GM12878 (cell line): ENCODE data around the gene SLC36A4. TPM values are rescaled to one million over a fixed set of nuclear protein-coding genes. Genes with fewer than 3 reads are reported as not detected.

Experiments
- ATAC-seq: fragments of 200-7000 bp; cut with Tn5 transposase; 3 replicates; pipeline ENCODE4 v1.9.1; 2020; ENCODE audit warnings: mild to moderate bottlenecking, moderate library complexity
- BruUV-seq: library from RNA; stranded (reverse); fragments of 400-500 nt; replicated peaks from 2 replicates; lab custom pipeline; 2021; lab: Mats Ljungman, UMichigan
- CTCF ChIA-PET: fragments of 300-600 bp; sonication (Branson Sonifier 250); formaldehyde crosslinking; extraction: SDS; loops from one replicate; lab custom pipeline; 2021; ENCODE audit warnings: inconsistent platforms; lab: Yijun Ruan, JAX
- POLR2A ChIA-PET: fragments of 350-600 bp; formaldehyde crosslinking; extraction: SDS; loops from one replicate; lab custom pipeline; 2021; ENCODE audit warnings: inconsistent platforms; lab: Charles Lee
- RAD21 ChIA-PET: fragments of 300-600 bp; sonication (Branson Sonifier 250); formaldehyde crosslinking; loops from one replicate; lab custom pipeline; 2023; ENCODE audit warnings: antibody characterized with exemption; ENCODE audit not compliant: unreplicated experiment; lab: Charles Lee
- SMC1A ChIA-PET: fragments of 300-600 bp; sonication (Branson Sonifier 250); formaldehyde crosslinking; loops from one replicate; lab custom pipeline; 2023; ENCODE audit not compliant: unreplicated experiment, uncharacterized antibody; lab: Charles Lee
- DNase-seq: peaks from one replicate; pipeline ENCODE4 v3.0.0-alpha.2; 2011; ENCODE audit warnings: low read depth, low spot score
- FAIRE-seq: peaks from 3 replicates; lab custom pipeline; 2011; peaks lifted over from hg19 to GRCh38; lab: Jason Lieb, UNC
- H2AFZ ChIP-seq: 2 replicates; pipeline ENCODE4 v1.6.0; 2011; ENCODE audit warnings: low read depth, low read length, control low read depth; ENCODE audit not compliant: control insufficient read depth
- H3K27ac ChIP-seq: 2 replicates; pipeline ENCODE4 v1.5.1; 2011; ENCODE audit warnings: control low read depth; ENCODE audit not compliant: control insufficient read depth, insufficient read depth
- H3K27me3 ChIP-seq, 2 experiments: replicated peaks in 1 of 2; 2 replicates each; pipeline versions ENCODE4 v1.6.0 to v1.6.1; 2011; ENCODE audit warnings: low read length in 1 of 2; ENCODE audit not compliant: control insufficient read depth in 2 of 2, insufficient read depth in 2 of 2
- H3K36me3 ChIP-seq, 2 experiments: 2 replicates each; pipeline ENCODE4 v1.5.1; 2011; ENCODE audit warnings: low read length in 1 of 2; ENCODE audit not compliant: control insufficient read depth in 2 of 2, insufficient read depth in 2 of 2
- H3K4me1 ChIP-seq: 2 replicates; pipeline ENCODE4 v1.6.1; 2011; ENCODE audit warnings: mild to moderate bottlenecking, low read length, moderate library complexity, mixed read lengths; ENCODE audit not compliant: control insufficient read depth, insufficient read depth
- H3K4me2 ChIP-seq: 2 replicates; pipeline ENCODE4 v1.6.0; 2011; ENCODE audit warnings: control low read depth; ENCODE audit not compliant: control insufficient read depth, insufficient read depth
- H3K4me3 ChIP-seq: fragments of 200-600 bp; sonication (generic); 2 replicates; pipeline ENCODE4 v1.5.1; 2016
- H3K79me2 ChIP-seq: 2 replicates; pipeline ENCODE4 v1.6.0; 2011; ENCODE audit warnings: low read length; ENCODE audit not compliant: control insufficient read depth, insufficient read depth
- H3K9ac ChIP-seq: 2 replicates; pipeline ENCODE4 v1.8.0; 2011; ENCODE audit warnings: low read length, control low read depth, mixed read lengths; ENCODE audit not compliant: control insufficient read depth, insufficient read depth
- H3K9me3 ChIP-seq: replicated peaks from 3 replicates; pipeline ENCODE4 v1.5.1; 2011; ENCODE audit warnings: mild to moderate bottlenecking, low read length; ENCODE audit not compliant: control insufficient read depth, insufficient read depth
- H4K20me1 ChIP-seq: 2 replicates; pipeline ENCODE4 v1.6.0; 2011; ENCODE audit not compliant: control insufficient read depth, insufficient read depth
- ASH2L ChIP-seq: fragments of 300-600, 200-600 bp; sonication (generic); IDR thresholded peaks from 2 replicates; pipeline ENCODE4 v1.6.1; 2017; ENCODE audit warnings: low read depth, mild to moderate bottlenecking, borderline replicate concordance
- EZH2 ChIP-seq: IDR thresholded peaks from 2 replicates; pipeline ENCODE4 v1.6.1; 2012; ENCODE audit warnings: low read depth, mild to moderate bottlenecking, control low read depth, inconsistent platforms, low read length, borderline replicate concordance; ENCODE audit not compliant: control insufficient read depth
- FOXM1 ChIP-seq: IDR thresholded peaks from 2 replicates; pipeline ENCODE4 v1.6.1; 2012; ENCODE audit warnings: low read depth, mild to moderate bottlenecking, inconsistent platforms, low read length, moderate library complexity
- GABPA ChIP-seq: IDR thresholded peaks from 2 replicates; pipeline ENCODE4 v1.6.1; 2014; ENCODE audit warnings: antibody characterized with exemption, low read depth, mild to moderate bottlenecking, inconsistent platforms
- HDAC2 ChIP-seq: fragments of 200-600 bp; sonication (generic); IDR thresholded peaks from 2 replicates; pipeline ENCODE4 v1.6.1; 2017
- SIN3A ChIP-seq: IDR thresholded peaks from 2 replicates; pipeline ENCODE4 v1.6.1; 2012; ENCODE audit warnings: low read depth, low read length, improper control_type of control experiment
- TCF12 ChIP-seq: IDR thresholded peaks from 2 replicates; pipeline ENCODE4 v1.6.1; 2011; ENCODE audit warnings: low read depth, mild to moderate bottlenecking, low read length
- WGBS: methylation state at CpG from one replicate; pipeline ENCODE4 v1.1.6; 2016; ENCODE audit warnings: low lambda C conversion rate; ENCODE audit not compliant: insufficient replicate concordance, insufficient coverage; ENCODE audit errors: missing lambda C conversion rate; 5-methylcytosine and 5-hydroxymethylcytosine counted together
- in situ Hi-C: fragments of 300-500 bp; cut with MboI; formaldehyde crosslinking; loops from 9 replicates; pipeline ENCODE4 v1.14.3; 2018; ENCODE audit warnings: mixed read lengths
- intact Hi-C: fragments of 100-400 bp; cut with micrococcal nuclease; formaldehyde crosslinking; loops from one replicate; pipeline ENCODE4 v1.14.2; 2022; ENCODE audit not compliant: unreplicated experiment
- polyA plus RNA-seq, 11 experiments: library from polyadenylated mRNA; depleted of rRNA in 4 of 11; unstranded in 6 of 11; stranded (reverse) in 5 of 11; fragments of >200 nt; fragmentation: Nextera tagmentation in 4 of 11; fragmentation: Illumina TruSeq in 1 of 11; extraction: Ambion mirVana in 4 of 11; extraction: Trizol in 1 of 11; gene quantifications; 1 replicate in 1 of 11; 2 replicates in 10 of 11; pipeline versions ENCODE4 v1.2.1 to v1.2.3, GENCODE V29; 2011 to 2016; ENCODE audit warnings: inconsistent platforms in 2 of 11, missing spikeins in 2 of 11, low read depth in 1 of 11
- total RNA-seq, 4 experiments: library from RNA; depleted of rRNA in 3 of 4; stranded (reverse); fragments of >200 nt in 3 of 4; fragmentation: Illumina TruSeq in 1 of 4; extraction: Trizol in 1 of 4; gene quantifications; 2 replicates each; pipeline versions ENCODE4 v1.2.1 to v1.2.3, GENCODE V29; 2013 to 2021
- TF ChIP-seq, protein P1 (sequence below): fragments of 450-650 bp; IDR thresholded peaks from 2 replicates; pipeline ENCODE4 v1.6.1; 2017; ENCODE audit warnings: mild to moderate bottlenecking, moderate library complexity
- TF ChIP-seq, protein P2 (sequence below): IDR thresholded peaks from 2 replicates; pipeline ENCODE4 v1.6.1; 2011; ENCODE audit warnings: borderline replicate concordance, low read depth, mild to moderate bottlenecking, moderate library complexity, low read length; ENCODE audit not compliant: insufficient read depth, poor library complexity, severe bottlenecking
- TF ChIP-seq, protein P3 (sequence below): fragments of 450-650 bp; conservative IDR thresholded peaks from 2 replicates; pipeline ENCODE4 v1.6.1; 2017; ENCODE audit warnings: mild to moderate bottlenecking, moderate library complexity

The SLC36A4 gene
- total and polyA plus RNA-seq, 10 of the 15 experiments (the other 5 are each of a cell fraction or from before 2014, with no cell fraction given) = 1.4 to 12.5 (median 5.2) TPM

DNA sequence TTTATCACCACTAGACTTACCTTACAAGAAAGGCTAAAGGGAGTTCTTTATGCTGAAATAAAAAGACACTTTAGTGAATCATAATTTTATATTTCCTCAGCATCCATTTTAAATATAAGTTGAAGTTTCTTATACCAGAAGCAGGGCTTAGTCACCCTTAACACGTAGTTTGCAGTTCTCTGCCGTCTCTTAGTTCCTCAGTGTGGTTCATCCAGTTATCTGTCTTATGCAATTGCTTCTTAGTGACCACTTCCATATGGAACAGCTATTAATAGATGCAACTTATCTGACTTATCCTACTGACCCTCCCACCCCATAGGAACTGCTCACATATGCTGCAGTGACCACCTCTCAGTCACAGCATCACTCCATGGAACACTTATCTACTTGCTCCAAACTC lies 11.7 kb upstream of the SLC36A4 start:
- Histone ChIP-seq H3K4me3 (no peak overlapping the region), H3K9me3 (no peaks in the 10 kb centered on the region; the same call in 2 of the 3 replicates), H3K79me2 (no peaks in the 10 kb centered on the region), H3K27me3 (no peaks in the 10 kb centered on the region), H3K27ac (no peak overlapping the region), H3K9ac (no peak overlapping the region), H4K20me1 (no peaks in the 10 kb centered on the region), H3K4me1 (no peaks in the 10 kb centered on the region), H3K4me2 (no peak overlapping the region), H3K36me3 (no peaks in the 10 kb centered on the region), H2AFZ (no peak overlapping the region)
- RAD21 ChIA-PET = no interaction called here
- no TSS peak for BruUV-seq
- ATAC-seq (no peak), FAIRE-seq (no peak), DNase-seq (no peak)
- 3% methylated on average over 2 of the region's 2 CpGs for WGBS
- POLR2A ChIA-PET = no interaction called here
- in situ Hi-C loops = no loop called here
- intact Hi-C loops = no loop called here
- TF ChIP-seq ASH2L (no peak), SIN3A (no peak), HDAC2 (no peak), TCF12 (no peak), GABPA (no peak), EZH2 (no peak), FOXM1 (no peak)
- TF ChIP-seq, protein P1, sequence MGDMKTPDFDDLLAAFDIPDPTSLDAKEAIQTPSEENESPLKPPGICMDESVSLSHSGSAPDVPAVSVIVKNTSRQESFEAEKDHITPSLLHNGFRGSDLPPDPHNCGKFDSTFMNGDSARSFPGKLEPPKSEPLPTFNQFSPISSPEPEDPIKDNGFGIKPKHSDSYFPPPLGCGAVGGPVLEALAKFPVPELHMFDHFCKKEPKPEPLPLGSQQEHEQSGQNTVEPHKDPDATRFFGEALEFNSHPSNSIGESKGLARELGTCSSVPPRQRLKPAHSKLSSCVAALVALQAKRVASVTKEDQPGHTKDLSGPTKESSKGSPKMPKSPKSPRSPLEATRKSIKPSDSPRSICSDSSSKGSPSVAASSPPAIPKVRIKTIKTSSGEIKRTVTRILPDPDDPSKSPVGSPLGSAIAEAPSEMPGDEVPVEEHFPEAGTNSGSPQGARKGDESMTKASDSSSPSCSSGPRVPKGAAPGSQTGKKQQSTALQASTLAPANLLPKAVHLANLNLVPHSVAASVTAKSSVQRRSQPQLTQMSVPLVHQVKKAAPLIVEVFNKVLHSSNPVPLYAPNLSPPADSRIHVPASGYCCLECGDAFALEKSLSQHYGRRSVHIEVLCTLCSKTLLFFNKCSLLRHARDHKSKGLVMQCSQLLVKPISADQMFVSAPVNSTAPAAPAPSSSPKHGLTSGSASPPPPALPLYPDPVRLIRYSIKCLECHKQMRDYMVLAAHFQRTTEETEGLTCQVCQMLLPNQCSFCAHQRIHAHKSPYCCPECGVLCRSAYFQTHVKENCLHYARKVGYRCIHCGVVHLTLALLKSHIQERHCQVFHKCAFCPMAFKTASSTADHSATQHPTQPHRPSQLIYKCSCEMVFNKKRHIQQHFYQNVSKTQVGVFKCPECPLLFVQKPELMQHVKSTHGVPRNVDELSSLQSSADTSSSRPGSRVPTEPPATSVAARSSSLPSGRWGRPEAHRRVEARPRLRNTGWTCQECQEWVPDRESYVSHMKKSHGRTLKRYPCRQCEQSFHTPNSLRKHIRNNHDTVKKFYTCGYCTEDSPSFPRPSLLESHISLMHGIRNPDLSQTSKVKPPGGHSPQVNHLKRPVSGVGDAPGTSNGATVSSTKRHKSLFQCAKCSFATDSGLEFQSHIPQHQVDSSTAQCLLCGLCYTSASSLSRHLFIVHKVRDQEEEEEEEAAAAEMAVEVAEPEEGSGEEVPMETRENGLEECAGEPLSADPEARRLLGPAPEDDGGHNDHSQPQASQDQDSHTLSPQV = no peak
- TF ChIP-seq, protein P2, sequence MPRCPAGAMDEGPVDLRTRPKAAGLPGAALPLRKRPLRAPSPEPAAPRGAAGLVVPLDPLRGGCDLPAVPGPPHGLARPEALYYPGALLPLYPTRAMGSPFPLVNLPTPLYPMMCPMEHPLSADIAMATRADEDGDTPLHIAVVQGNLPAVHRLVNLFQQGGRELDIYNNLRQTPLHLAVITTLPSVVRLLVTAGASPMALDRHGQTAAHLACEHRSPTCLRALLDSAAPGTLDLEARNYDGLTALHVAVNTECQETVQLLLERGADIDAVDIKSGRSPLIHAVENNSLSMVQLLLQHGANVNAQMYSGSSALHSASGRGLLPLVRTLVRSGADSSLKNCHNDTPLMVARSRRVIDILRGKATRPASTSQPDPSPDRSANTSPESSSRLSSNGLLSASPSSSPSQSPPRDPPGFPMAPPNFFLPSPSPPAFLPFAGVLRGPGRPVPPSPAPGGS = no peak
- TF ChIP-seq, protein P3, sequence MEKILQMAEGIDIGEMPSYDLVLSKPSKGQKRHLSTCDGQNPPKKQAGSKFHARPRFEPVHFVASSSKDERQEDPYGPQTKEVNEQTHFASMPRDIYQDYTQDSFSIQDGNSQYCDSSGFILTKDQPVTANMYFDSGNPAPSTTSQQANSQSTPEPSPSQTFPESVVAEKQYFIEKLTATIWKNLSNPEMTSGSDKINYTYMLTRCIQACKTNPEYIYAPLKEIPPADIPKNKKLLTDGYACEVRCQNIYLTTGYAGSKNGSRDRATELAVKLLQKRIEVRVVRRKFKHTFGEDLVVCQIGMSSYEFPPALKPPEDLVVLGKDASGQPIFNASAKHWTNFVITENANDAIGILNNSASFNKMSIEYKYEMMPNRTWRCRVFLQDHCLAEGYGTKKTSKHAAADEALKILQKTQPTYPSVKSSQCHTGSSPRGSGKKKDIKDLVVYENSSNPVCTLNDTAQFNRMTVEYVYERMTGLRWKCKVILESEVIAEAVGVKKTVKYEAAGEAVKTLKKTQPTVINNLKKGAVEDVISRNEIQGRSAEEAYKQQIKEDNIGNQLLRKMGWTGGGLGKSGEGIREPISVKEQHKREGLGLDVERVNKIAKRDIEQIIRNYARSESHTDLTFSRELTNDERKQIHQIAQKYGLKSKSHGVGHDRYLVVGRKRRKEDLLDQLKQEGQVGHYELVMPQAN = no peak
- SMC1A ChIA-PET = no interaction called here
- CTCF ChIA-PET = no interaction called here
